ENCODE data around the gene PKP4. TPM values are rescaled to one million over a fixed set of nuclear protein-coding genes. Genes with fewer than 3 reads are reported as not detected.

The PKP4 gene
- total and polyA plus RNA-seq, 2 of the 8 experiments (the other 6 are each of a cell fraction or from before 2014, with no cell fraction given) = 48.2 to 88.0 TPM

GRCh38 chr2:158488442-158489216 lies 31.9 kb downstream of the PKP4 start:
- H4K91ac ChIP-seq (replicated peaks; ENCODE audit: insufficient read length, low read length) = no peak overlapping the region
- ChIA-PET POLR2A (ENCODE audit: partially characterized antibody) (interaction anchor here (0.6 to 1.9 kb wide), 7 partner anchors 9 to 170 kb away, joined by 3 to 4 read pairs (median 3); no protein-coding TSS in a partner anchor), CTCF (ENCODE audit: partially characterized antibody) (interaction anchor here (0.8 to 4.9 kb wide), 4 partner anchors 9 to 311 kb away, joined by 3 to 24 read pairs (median 6); no protein-coding TSS in a partner anchor)
- no peak overlapping the region for H3K18ac ChIP-seq (ENCODE audit: extremely low read depth, low read length)
- no peaks in the 10 kb centered on the region for H3K9me3 ChIP-seq (ENCODE audit: insufficient read depth in 2 of 2, low read depth in 1 of 2, low read length in 1 of 2)
- H3K4ac ChIP-seq (replicated peaks; ENCODE audit: insufficient read length, low read depth, low read length) = no peak overlapping the region
- H3K27ac ChIP-seq (ENCODE audit: low read depth, low read length) = no peak overlapping the region
- no peak overlapping the region for H3K23ac ChIP-seq (ENCODE audit: insufficient read length)
- no peak for DNase-seq (ENCODE audit: low read depth in 1 of 2, low spot score in 2 of 2)
- H3K56ac ChIP-seq (replicated peaks; ENCODE audit: insufficient read length, low read depth, low read length) = no peak overlapping the region
- no peaks in the 10 kb centered on the region for H3K36me3 ChIP-seq (ENCODE audit: control insufficient read depth in 2 of 4, insufficient read depth in 4 of 4, low read length in 3 of 4)
- H3K9ac ChIP-seq (replicated peaks in 1 of 4; ENCODE audit: extremely low read depth in 1 of 4, low read depth in 3 of 4, low read length in 3 of 4) = no peak overlapping the region
- H3K79me1 ChIP-seq (ENCODE audit: low read depth, low read length) = peaks cover 2% of the 10 kb centered on the region; the same call in 1 of the 2 replicates
- WGBS, 2 experiments (ENCODE audit: extremely low coverage in 1 of 2, insufficient coverage in 1 of 2, insufficient read length in 1 of 2, insufficient replicate concordance in 2 of 2, low coverage in 1 of 2, low lambda C conversion rate in 2 of 2, missing lambda C conversion rate in 1 of 2) = 84% methylated on average over 2 of the region's 2 CpGs; no CpG with 5 or more reads in 1 of the 2 experiments
- peak overlapping the region in 1 of 4 experiments; percentile 20; a peak in 1 of 8 replicates for H3K4me3 ChIP-seq (ENCODE audit: extremely low read depth in 1 of 4, insufficient read depth in 2 of 4, low read depth in 3 of 4, low read length in 4 of 4)
- peaks cover 9 to 16% of the 10 kb centered on the region in 2 experiments for H4K20me1 ChIP-seq (replicated peaks in 1 of 2; ENCODE audit: control insufficient read depth in 1 of 2, insufficient read depth in 2 of 2, low read length in 2 of 2)
- no peaks in the 10 kb centered on the region for H3K27me3 ChIP-seq (replicated peaks in 1 of 4; ENCODE audit: control insufficient read depth in 3 of 4, extremely low read depth in 1 of 4, insufficient read depth in 3 of 4, low read length in 3 of 4)
- H3K23me2 ChIP-seq (ENCODE audit: low read depth, low read length) = no peaks in the 10 kb centered on the region; the same call in 1 of the 2 replicates
- H3K4me1 ChIP-seq (replicated peaks in 1 of 4; ENCODE audit: control insufficient read depth in 3 of 4, insufficient read depth in 4 of 4, low read length in 3 of 4) = peaks cover 0 to 25% (median 24%) of the 10 kb centered on the region in 4 experiments; a peak in 5 of 7 replicates
- H3K14ac ChIP-seq (ENCODE audit: insufficient read length) = no peak overlapping the region
- peaks cover 3 to 96% of the 10 kb centered on the region in 2 experiments; a peak in 3 of 4 replicates for H3K79me2 ChIP-seq (ENCODE audit: control insufficient read depth in 1 of 2, insufficient read depth in 2 of 2, low read length in 2 of 2)
- H2BK20ac ChIP-seq (ENCODE audit: low read length) = no peak overlapping the region
- no peak for FAIRE-seq
- H2BK120ac ChIP-seq (replicated peaks; ENCODE audit: low read depth, low read length) = no peak overlapping the region
- H4K8ac ChIP-seq (ENCODE audit: extremely low read depth, insufficient read depth, low read length) = no peak overlapping the region
- H3K4me2 ChIP-seq (ENCODE audit: insufficient read depth in 1 of 2, low read depth in 2 of 2, low read length in 2 of 2) = peak overlapping the region in 1 of 2 experiments; percentile 6; a peak in 3 of 4 replicates
- no peak overlapping the region for H2BK15ac ChIP-seq (ENCODE audit: low read length)
- no peak overlapping the region for H2AFZ ChIP-seq (ENCODE audit: low read length)
- no peak overlapping the region for H2BK5ac ChIP-seq (ENCODE audit: low read depth, low read length)
- no peak overlapping the region for H2BK12ac ChIP-seq (ENCODE audit: low read depth, low read length)
- no peak overlapping the region for H2AK5ac ChIP-seq (ENCODE audit: low read depth, low read length)
- no peak overlapping the region for H4K5ac ChIP-seq (ENCODE audit: insufficient read length, low read depth, low read length)
- TF ChIP-seq CREB1 (IDR thresholded peaks at IDR 0.05) = no peak
- no peak for TF ChIP-seq SIN3A (conservative IDR thresholded peaks at IDR 0.05 in 1 of 2, IDR thresholded peaks at IDR 0.05 in 1 of 2; ENCODE audit: low read depth in 1 of 2, low read length in 2 of 2)
- TF ChIP-seq RAD21 (IDR thresholded peaks at IDR 0.05 in 1 of 2, conservative IDR thresholded peaks at IDR 0.05 in 1 of 2; ENCODE audit: low read depth in 2 of 2, low read length in 2 of 2) = no peak
- no peak for TF ChIP-seq SIRT6 (IDR thresholded peaks at IDR 0.05; ENCODE audit: low read length)
- no peak for TF ChIP-seq CHD1 (IDR thresholded peaks at IDR 0.05; ENCODE audit: low read depth, low read length)
- TF ChIP-seq NANOG (IDR thresholded peaks at IDR 0.05; ENCODE audit: insufficient read depth, low read depth, low read length, poor library complexity, severe bottlenecking) = no peak
